ENCODE data around the gene POU3F3.

Gene POU3F3

GRCh38 chr2:104878863-104879512 lies 25.1 kb downstream of the POU3F3 start:
- no peak for DNase-seq

DNA sequence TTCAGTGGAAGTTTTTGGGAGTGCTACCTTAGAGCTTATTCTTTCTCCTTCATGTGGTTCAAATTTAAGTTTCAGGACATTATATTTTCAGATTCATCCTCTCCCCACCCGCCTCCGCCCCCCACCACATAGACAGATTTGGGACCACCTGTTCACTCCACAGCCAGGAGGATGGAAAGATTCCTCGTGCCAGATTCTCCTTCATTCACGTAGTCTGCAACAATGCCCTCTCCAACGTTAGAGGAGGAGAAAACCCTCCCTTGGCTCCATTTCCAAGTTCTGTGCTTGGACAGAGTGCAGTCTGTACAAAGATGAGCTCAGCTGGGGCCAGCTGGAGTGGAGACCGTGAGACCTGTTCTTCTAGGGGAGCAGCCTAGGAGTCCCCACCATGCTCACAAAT lies 26.2 kb downstream of the POU3F3 start:
- no peak for DNase-seq

GRCh38 chr2:104883357-104883756 lies 29.4 kb downstream of the POU3F3 start:
- DNase-seq: no peak

- DNase-seq: no peak
Observed at GRCh38 chr2:104885119-104885782, 31.3 kb downstream of the POU3F3 start.

GRCh38 chr2:104887676-104888075 lies 33.8 kb downstream of the POU3F3 start:
- no peak for DNase-seq

DNA sequence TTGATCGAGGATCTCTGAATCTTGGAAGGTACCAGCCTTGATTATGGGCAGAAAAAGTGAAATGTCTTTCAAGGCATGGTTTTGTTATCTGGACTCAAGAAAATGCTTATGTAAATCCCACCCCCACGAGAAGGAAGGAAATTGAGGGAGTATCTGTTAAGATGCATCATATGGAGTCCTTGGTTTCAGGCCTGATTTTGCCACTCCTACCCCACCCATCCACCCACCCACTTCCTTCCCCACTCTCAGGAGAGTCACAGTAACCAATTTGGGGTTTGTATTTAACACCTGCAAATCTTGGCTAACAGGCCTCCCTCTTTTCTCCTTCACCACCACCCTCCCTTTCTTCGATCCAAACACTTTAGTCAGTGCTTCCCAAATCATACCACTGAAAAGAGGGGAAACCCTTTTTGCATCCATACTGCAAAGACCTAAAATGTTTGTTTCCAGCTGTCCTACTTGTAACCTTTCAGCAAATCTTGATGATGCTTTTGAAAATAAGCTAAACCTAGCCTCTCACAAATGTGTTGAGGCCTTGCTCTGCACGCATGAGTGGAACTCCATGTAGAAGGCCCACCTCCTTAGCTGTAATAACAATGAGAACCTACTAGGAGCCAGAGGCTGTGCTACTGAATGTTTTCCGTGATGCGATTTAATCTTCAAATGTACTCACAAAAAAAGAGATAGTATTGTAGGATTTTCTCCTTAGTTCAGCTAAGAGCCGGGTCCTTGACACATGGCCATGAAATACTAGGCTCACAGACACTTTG lies 34.8 kb downstream of the POU3F3 start:
- no peak for DNase-seq

- DNase-seq: no peak
Observed at GRCh38 chr2:104889291-104889959, 35.5 kb downstream of the POU3F3 start.

DNA sequence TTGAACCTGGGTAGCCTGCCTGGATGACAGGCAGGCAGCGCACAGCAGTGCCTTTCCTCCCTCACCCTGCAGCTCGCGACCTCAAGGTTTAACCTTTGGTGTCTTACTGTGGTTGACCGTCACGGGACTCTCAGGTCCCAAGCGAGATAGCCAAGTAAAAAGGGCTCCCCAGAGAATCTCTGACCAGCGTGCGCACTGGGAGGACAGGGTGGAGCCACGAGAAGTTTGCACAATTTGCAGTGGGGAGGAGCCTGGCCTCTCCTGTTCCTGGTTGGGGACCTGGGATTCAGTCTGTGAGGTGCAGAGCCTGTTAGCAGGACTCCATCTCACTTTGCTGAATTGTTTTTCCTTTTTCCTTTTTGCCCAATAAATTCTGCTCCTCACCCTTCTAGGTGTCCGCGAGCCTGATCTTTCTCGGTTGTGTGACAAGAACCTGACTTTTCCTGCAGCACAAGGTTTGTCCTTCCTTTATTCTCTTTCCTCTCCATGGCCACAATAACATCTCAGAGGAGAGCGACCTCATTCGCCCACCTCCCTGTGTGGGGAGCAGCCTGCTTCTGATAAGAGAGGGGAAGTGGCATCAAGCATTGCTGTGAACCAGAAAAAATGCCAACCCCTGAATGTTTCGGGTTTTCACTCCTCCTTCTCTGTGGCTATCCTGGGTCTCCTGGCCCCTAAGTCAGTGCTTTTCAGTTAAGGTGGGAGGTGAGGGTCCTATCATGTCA lies 36.2 kb downstream of the POU3F3 start:
- DNase-seq: no peak

DNA sequence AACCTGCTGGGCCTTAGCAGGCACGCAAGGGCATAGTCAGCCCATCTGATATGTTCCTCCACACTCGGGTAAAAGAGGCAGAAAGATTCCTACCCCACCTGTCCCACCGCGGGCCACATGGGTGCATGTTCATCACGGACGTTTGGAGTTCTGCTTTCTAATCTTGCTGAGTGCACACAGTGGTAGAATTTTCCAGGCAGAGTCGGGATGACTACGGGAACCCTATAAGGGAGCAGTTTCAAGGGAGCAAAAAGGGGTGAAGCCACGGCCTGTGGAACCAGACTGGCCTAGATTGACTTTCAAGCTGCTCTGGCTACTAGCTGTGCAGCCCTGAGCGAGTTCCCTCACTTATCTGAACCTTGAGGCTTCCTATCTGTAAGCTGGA lies 36.8 kb downstream of the POU3F3 start:
- no peak for DNase-seq

- DNase-seq: no peak
Observed at GRCh38 chr2:104891145-104891544, 37.2 kb downstream of the POU3F3 start.

GRCh38 chr2:104896446-104896845 lies 42.5 kb downstream of the POU3F3 start:
- DNase-seq: no peak

DNA sequence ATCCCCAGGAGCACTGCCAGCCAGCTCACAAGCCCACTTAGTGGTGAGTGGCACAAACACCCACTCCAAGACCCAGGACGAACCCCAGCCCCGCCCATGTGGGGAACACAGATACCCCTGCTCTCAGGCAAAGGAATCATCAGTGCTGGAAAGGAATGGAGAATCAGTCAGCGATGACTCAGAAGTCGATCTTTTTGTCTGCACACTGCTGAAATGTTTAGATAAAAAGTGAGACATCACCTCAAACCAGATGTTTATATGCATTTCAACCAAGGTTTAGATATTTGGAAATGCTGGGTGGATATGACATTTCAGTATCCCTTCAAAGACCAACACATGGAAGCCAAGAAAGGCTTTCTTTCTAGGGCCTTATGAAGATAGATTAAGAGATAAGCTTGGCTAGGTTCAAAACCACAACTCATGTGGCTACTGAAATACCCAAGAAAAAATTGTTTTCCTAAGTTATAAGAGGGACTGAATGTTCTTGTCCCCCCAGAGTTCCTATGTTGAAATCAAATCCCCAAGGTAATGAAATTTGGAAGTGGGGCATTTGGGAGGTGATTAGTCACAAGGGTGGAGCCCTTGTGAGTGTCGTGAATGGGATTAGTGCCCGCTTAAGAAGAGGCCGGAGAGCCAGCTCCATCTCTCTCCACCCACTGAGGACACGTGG lies 43.7 kb downstream of the POU3F3 start:
- DNase-seq: no peak

DNA sequence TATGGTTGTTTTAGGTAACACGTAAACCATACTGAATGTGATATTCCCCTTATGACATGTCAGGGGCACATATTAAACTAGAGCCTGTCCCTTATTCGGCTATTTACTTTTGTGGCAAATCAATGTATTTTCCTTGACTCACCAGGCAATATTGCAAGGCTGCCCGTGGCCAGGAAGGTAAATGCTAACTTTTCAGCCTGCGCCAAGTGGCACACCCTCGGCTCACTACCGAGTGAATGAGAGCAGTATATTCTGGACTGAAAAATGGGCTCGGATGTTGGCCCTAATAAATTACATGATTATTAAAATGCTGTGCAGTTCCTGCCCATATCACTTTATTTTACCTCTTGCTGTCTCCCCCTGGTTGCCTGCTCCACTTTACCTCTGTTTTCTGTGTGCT lies 46.7 kb downstream of the POU3F3 start:
- no peak for DNase-seq

- DNase-seq: no peak
Observed at GRCh38 chr2:104901037-104901881, 47.3 kb downstream of the POU3F3 start.

- no peak for DNase-seq
Observed at GRCh38 chr2:104902317-104902716, 48.4 kb downstream of the POU3F3 start.

All from SIG-M5 (cell line).